Gastrocnemius medialis (tissue), 4 donors: Measurements from ENCODE around the gene CT55.
"Not testable (repeated sequence)": the region's sequence is repeated elsewhere in the genome, so short reads cannot be mapped to it uniquely, and the experiment has no call there.

ENCODE experiments used
- POLR2A ChIP-seq, 2 donors: fragments of 450-650 bp; IDR thresholded peaks; one replicate each; pipeline ENCODE4 v1.6.1; 2017; ENCODE audit warnings: antibody characterized with exemption in 2 of 2, mild to moderate bottlenecking in 2 of 2, moderate library complexity in 2 of 2
- TF ChIP-seq, protein P1 (sequence below), 5 experiments: fragments of 450-650 bp in 3 of 5; fragments of 200-600 bp in 2 of 5; sonication (generic) in 2 of 5; IDR thresholded peaks in 4 of 5; conservative IDR thresholded peaks in 1 of 5; 1 replicate in 4 of 5; 2 replicates in 1 of 5; pipeline ENCODE4 v1.5.1; 2016 to 2019; ENCODE audit warnings: antibody characterized with exemption in 5 of 5, mild to moderate bottlenecking in 3 of 5, moderate library complexity in 3 of 5

DNA sequence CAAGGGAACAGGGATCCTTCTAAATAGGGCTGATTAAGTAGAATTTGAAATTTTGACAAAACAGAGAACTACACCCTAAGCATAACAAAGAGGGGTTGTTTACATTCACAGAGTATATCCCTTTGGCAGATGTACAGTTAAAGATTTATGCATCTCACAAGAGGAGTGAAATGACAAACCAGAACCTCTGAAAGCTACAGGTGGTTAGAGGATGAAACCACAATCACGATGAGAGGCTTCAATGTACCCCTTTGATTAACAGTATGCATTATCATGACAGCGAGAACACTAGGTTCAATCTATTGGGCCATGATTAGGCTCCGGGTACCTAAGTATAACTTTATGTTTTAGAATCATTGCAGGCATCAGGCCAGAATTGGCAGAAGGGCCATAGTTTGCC is 16.5 kb downstream of the CT55 start:
- TF ChIP-seq, protein P1, sequence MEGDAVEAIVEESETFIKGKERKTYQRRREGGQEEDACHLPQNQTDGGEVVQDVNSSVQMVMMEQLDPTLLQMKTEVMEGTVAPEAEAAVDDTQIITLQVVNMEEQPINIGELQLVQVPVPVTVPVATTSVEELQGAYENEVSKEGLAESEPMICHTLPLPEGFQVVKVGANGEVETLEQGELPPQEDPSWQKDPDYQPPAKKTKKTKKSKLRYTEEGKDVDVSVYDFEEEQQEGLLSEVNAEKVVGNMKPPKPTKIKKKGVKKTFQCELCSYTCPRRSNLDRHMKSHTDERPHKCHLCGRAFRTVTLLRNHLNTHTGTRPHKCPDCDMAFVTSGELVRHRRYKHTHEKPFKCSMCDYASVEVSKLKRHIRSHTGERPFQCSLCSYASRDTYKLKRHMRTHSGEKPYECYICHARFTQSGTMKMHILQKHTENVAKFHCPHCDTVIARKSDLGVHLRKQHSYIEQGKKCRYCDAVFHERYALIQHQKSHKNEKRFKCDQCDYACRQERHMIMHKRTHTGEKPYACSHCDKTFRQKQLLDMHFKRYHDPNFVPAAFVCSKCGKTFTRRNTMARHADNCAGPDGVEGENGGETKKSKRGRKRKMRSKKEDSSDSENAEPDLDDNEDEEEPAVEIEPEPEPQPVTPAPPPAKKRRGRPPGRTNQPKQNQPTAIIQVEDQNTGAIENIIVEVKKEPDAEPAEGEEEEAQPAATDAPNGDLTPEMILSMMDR (IDR thresholded peaks at IDR 0.05 in 4 of 5, conservative IDR thresholded peaks at IDR 0.05 in 1 of 5): not testable (repeated sequence)
- TF ChIP-seq POLR2A (IDR thresholded peaks at IDR 0.05): not testable (repeated sequence)
